Mesendoderm (in vitro differentiated cells): ENCODE data around the gene TMEM82.

Source experiments
- DNase-seq: peaks from one replicate; pipeline ENCODE4 v3.0.0; 2013
- H2AK5ac ChIP-seq: 2 replicates; pipeline ENCODE4 v1.6.1; 2013; ENCODE audit warnings: low read length, inconsistent platforms
- H2BK120ac ChIP-seq: 2 replicates; pipeline ENCODE4 v1.6.1; 2013; ENCODE audit warnings: low read depth, mild to moderate bottlenecking, low read length, moderate library complexity, mixed read lengths
- H2BK15ac ChIP-seq: replicated peaks from 2 replicates; pipeline ENCODE4 v1.6.1; 2013; ENCODE audit warnings: low read depth, mild to moderate bottlenecking, moderate library complexity
- H2BK5ac ChIP-seq: 2 replicates; pipeline ENCODE4 v1.6.1; 2013; ENCODE audit warnings: low read length, inconsistent platforms
- H3K18ac ChIP-seq: 2 replicates; pipeline ENCODE4 v1.6.1; 2013; ENCODE audit warnings: mild to moderate bottlenecking, low read length, mixed read lengths
- H3K23ac ChIP-seq: one replicate; pipeline ENCODE4 v1.6.1; 2013; ENCODE audit warnings: low read length
- H3K27ac ChIP-seq: 2 replicates; pipeline ENCODE4 v1.5.1; 2013; ENCODE audit warnings: low read depth, mild to moderate bottlenecking, inconsistent platforms, low read length, moderate library complexity
- H3K27me3 ChIP-seq: 2 replicates; pipeline ENCODE4 v1.6.1; 2013; ENCODE audit warnings: low read length, control low read depth, mild to moderate bottlenecking, inconsistent platforms; ENCODE audit not compliant: insufficient read depth, poor library complexity
- H3K36me3 ChIP-seq: 2 replicates; pipeline ENCODE4 v1.6.1; 2013; ENCODE audit warnings: low read length, inconsistent platforms; ENCODE audit not compliant: control insufficient read depth, insufficient read depth
- H3K4ac ChIP-seq: one replicate; pipeline ENCODE4 v1.6.1; 2013; ENCODE audit warnings: low read depth, mild to moderate bottlenecking, low read length, moderate library complexity
- H3K4me1 ChIP-seq: 2 replicates; pipeline ENCODE4 v1.6.1; 2013; ENCODE audit warnings: low read depth, low read length, inconsistent platforms; ENCODE audit not compliant: control insufficient read depth
- H3K4me2 ChIP-seq: 2 replicates; pipeline ENCODE4 v1.6.1; 2013; ENCODE audit warnings: low read length
- H3K4me3 ChIP-seq: 2 replicates; pipeline ENCODE4 v1.5.1; 2013; ENCODE audit warnings: mild to moderate bottlenecking, low read length
- H3K56ac ChIP-seq: one replicate; pipeline ENCODE4 v1.6.1; 2013; ENCODE audit warnings: low read length
- H3K79me1 ChIP-seq: 2 replicates; pipeline ENCODE4 v1.6.1; 2013; ENCODE audit warnings: low read length, inconsistent platforms
- H3K79me2 ChIP-seq: 2 replicates; pipeline ENCODE4 v1.6.1; 2013; ENCODE audit warnings: mild to moderate bottlenecking, low read length; ENCODE audit not compliant: control insufficient read depth, insufficient read depth
- H3K9ac ChIP-seq: 2 replicates; pipeline ENCODE4 v1.6.1; 2013; ENCODE audit warnings: low read length, inconsistent platforms
- H4K5ac ChIP-seq: one replicate; pipeline ENCODE4 v1.6.1; 2013; ENCODE audit warnings: low read length
- H4K8ac ChIP-seq: one replicate; pipeline ENCODE4 v1.6.1; 2013; ENCODE audit warnings: low read depth, mild to moderate bottlenecking, control low read depth, low read length, moderate library complexity
- WGBS: extraction: QIAGEN DNeasy Blood & Tissue Kit; methylation state at CpG from one replicate; pipeline ENCODE4 v1.1.7; 2013; ENCODE audit warnings: low lambda C conversion rate, missing lambda C conversion rate; ENCODE audit not compliant: insufficient coverage; ENCODE audit errors: extremely low coverage; 5-methylcytosine and 5-hydroxymethylcytosine counted together

Gene TMEM82

GRCh38 chr1:15744122-15744679, 1.9 kb downstream of the TMEM82 start:
- H2BK5ac ChIP-seq: no peak overlapping the region
- no peak overlapping the region for H3K27ac ChIP-seq
- H3K4me3 ChIP-seq: no peak overlapping the region
- no peak overlapping the region for H3K4ac ChIP-seq
- H3K23ac ChIP-seq: no peak overlapping the region
- H2AK5ac ChIP-seq: no peak overlapping the region
- H3K4me1 ChIP-seq: no peaks in the 10 kb centered on the region
- H4K8ac ChIP-seq: no peak overlapping the region
- H3K18ac ChIP-seq: no peak overlapping the region
- H3K79me1 ChIP-seq: no peaks in the 10 kb centered on the region
- no peaks in the 10 kb centered on the region for H3K27me3 ChIP-seq
- no CpG with 5 or more reads among the region's 30 CpGs for WGBS
- H3K9ac ChIP-seq: no peak overlapping the region
- no peak overlapping the region for H2BK120ac ChIP-seq
- no peaks in the 10 kb centered on the region for H3K36me3 ChIP-seq
- H3K56ac ChIP-seq: no peak overlapping the region
- DNase-seq: no peak
- H3K4me2 ChIP-seq: no peak overlapping the region
- no peaks in the 10 kb centered on the region for H3K79me2 ChIP-seq
- no peak overlapping the region for H2BK15ac ChIP-seq
- no peak overlapping the region for H4K5ac ChIP-seq

- no peak overlapping the region for H3K18ac ChIP-seq
- WGBS: no CpG with 5 or more reads among the region's 8 CpGs
- H4K5ac ChIP-seq: no peak overlapping the region
- H3K36me3 ChIP-seq: no peaks in the 10 kb centered on the region
- no peaks in the 10 kb centered on the region for H3K79me2 ChIP-seq
- no peak overlapping the region for H2BK15ac ChIP-seq
- H2BK5ac ChIP-seq: no peak overlapping the region
- H3K4me3 ChIP-seq: no peak overlapping the region
- H2BK120ac ChIP-seq: no peak overlapping the region
- H3K4me2 ChIP-seq: no peak overlapping the region
- no peak overlapping the region for H2AK5ac ChIP-seq
- no peak overlapping the region for H3K4ac ChIP-seq
- H3K27ac ChIP-seq: no peak overlapping the region
- no peak overlapping the region for H3K56ac ChIP-seq
- DNase-seq: no peak
- no peak overlapping the region for H4K8ac ChIP-seq
- H3K79me1 ChIP-seq: no peaks in the 10 kb centered on the region
- peaks cover 2% of the 10 kb centered on the region for H3K4me1 ChIP-seq
- no peak overlapping the region for H3K9ac ChIP-seq
- no peaks in the 10 kb centered on the region for H3K27me3 ChIP-seq
- peak overlapping the region; percentile 24 for H3K23ac ChIP-seq
Measured at GRCh38 chr1:15747378-15747777, 5.1 kb downstream of the TMEM82 start.

- no peak overlapping the region for H3K27ac ChIP-seq
- no peaks in the 10 kb centered on the region for H3K79me1 ChIP-seq
- no peak overlapping the region for H3K18ac ChIP-seq
- no peak overlapping the region for H4K5ac ChIP-seq
- no peak overlapping the region for H2AK5ac ChIP-seq
- H2BK120ac ChIP-seq: no peak overlapping the region
- H3K4me1 ChIP-seq: peaks cover 2% of the 10 kb centered on the region
- H2BK5ac ChIP-seq: no peak overlapping the region
- no peak overlapping the region for H3K4me3 ChIP-seq
- no peak overlapping the region for H4K8ac ChIP-seq
- no peak overlapping the region for H2BK15ac ChIP-seq
- H3K23ac ChIP-seq: no peak overlapping the region
- no peak for DNase-seq
- H3K36me3 ChIP-seq: no peaks in the 10 kb centered on the region
- H3K27me3 ChIP-seq: no peaks in the 10 kb centered on the region
- no peak overlapping the region for H3K4ac ChIP-seq
- H3K79me2 ChIP-seq: no peaks in the 10 kb centered on the region
- WGBS: no CpG with 5 or more reads among the region's 5 CpGs
- no peak overlapping the region for H3K4me2 ChIP-seq
- H3K56ac ChIP-seq: no peak overlapping the region
- no peak overlapping the region for H3K9ac ChIP-seq
Measured at GRCh38 chr1:15748264-15748663, 6.0 kb downstream of the TMEM82 start.

GRCh38 chr1:15748690-15749398, 6.5 kb downstream of the TMEM82 start:
- H3K23ac ChIP-seq: peak overlapping the region; percentile 98
- H2AK5ac ChIP-seq: no peak overlapping the region
- no peak overlapping the region for H4K5ac ChIP-seq
- H3K27ac ChIP-seq: no peak overlapping the region
- DNase-seq: no peak
- no peaks in the 10 kb centered on the region for H3K27me3 ChIP-seq
- no peak overlapping the region for H2BK5ac ChIP-seq
- H2BK15ac ChIP-seq: no peak overlapping the region
- no peak overlapping the region for H2BK120ac ChIP-seq
- WGBS: no CpG with 5 or more reads among the region's 10 CpGs
- H3K4me2 ChIP-seq: no peak overlapping the region
- no peak overlapping the region for H3K18ac ChIP-seq
- no peaks in the 10 kb centered on the region for H3K79me1 ChIP-seq
- no peak overlapping the region for H4K8ac ChIP-seq
- H3K4me1 ChIP-seq: peaks cover 2% of the 10 kb centered on the region
- H3K56ac ChIP-seq: peak overlapping the region; percentile 73
- no peaks in the 10 kb centered on the region for H3K79me2 ChIP-seq
- H3K36me3 ChIP-seq: no peaks in the 10 kb centered on the region
- H3K9ac ChIP-seq: no peak overlapping the region
- no peak overlapping the region for H3K4ac ChIP-seq
- H3K4me3 ChIP-seq: no peak overlapping the region

- Histone ChIP-seq H3K4ac (no peak overlapping the region), H3K79me1 (no peaks in the 10 kb centered on the region), H2AK5ac (no peak overlapping the region), H3K4me3 (no peak overlapping the region), H3K79me2 (no peaks in the 10 kb centered on the region), H3K18ac (no peak overlapping the region), H3K9ac (peak overlapping the region; percentile 27), H3K23ac (peak overlapping the region; percentile 98), H2BK120ac (no peak overlapping the region), H4K8ac (no peak overlapping the region), H2BK15ac (no peak overlapping the region), H3K27me3 (no peaks in the 10 kb centered on the region), H2BK5ac (no peak overlapping the region), H3K4me1 (peaks cover 2% of the 10 kb centered on the region), H3K4me2 (no peak overlapping the region), H3K56ac (peak overlapping the region; percentile 73), H4K5ac (no peak overlapping the region), H3K27ac (no peak overlapping the region), H3K36me3 (no peaks in the 10 kb centered on the region)
- WGBS: no CpG with 5 or more reads among the region's 19 CpGs
- DNase-seq: no peak
Measured at GRCh38 chr1:15749399-15750291, 7.3 kb downstream of the TMEM82 start.
